ENCODE measurements around the gene OVOL1.
A peak's percentile ranks its signal among the peaks of the same experiment; 100 is the strongest.
"Not testable (repeated sequence)": the region's sequence is repeated elsewhere in the genome, so short reads cannot be mapped to it uniquely, and the experiment has no call there.

Gene OVOL1

GRCh38 chr11:65786786-65787636 lies at the start of gene OVOL1:
Gene OVOL1 (plus strand): TSS chr11:65787063. CDS start chr11:65787374, 311 bp downstream.
- DNase-seq, result peak; percentile 34 to 56

GRCh38 chr11:65739022-65739421 lies 47.8 kb upstream of the OVOL1 start:
- no peak for DNase-seq

GRCh38 chr11:65741185-65741584 lies 45.7 kb upstream of the OVOL1 start:
- DNase-seq, result no peak

- DNase-seq, result no peak
These were observed 44.5 kb upstream of the OVOL1 start for GRCh38 chr11:65742353-65742752.

- no peak for DNase-seq
These were observed 43.2 kb upstream of the OVOL1 start for GRCh38 chr11:65743681-65744025.

GRCh38 chr11:65744026-65744698 lies 42.7 kb upstream of the OVOL1 start:
- peak; percentile 5 to 39 for DNase-seq

- DNase-seq, result no peak
These were observed 42.2 kb upstream of the OVOL1 start for GRCh38 chr11:65744699-65745042.

- no peak for DNase-seq
These were observed 41.8 kb upstream of the OVOL1 start for GRCh38 chr11:65745049-65745448.

- DNase-seq, result not testable (repeated sequence)
These were observed 24.7 kb upstream of the OVOL1 start for GRCh38 chr11:65762169-65762568.

- not testable (repeated sequence) for DNase-seq
These were observed 24.0 kb upstream of the OVOL1 start for GRCh38 chr11:65762816-65763215.

- DNase-seq, result no peak
These were observed 22.4 kb upstream of the OVOL1 start for GRCh38 chr11:65764434-65764833.

GRCh38 chr11:65766535-65766934 lies 20.3 kb upstream of the OVOL1 start:
- no peak for DNase-seq

GRCh38 chr11:65767406-65767805 lies 19.5 kb upstream of the OVOL1 start:
- no peak for DNase-seq

GRCh38 chr11:65767806-65768205 lies 19.1 kb upstream of the OVOL1 start:
- DNase-seq, result not testable (repeated sequence)

GRCh38 chr11:65770951-65771567 lies 15.8 kb upstream of the OVOL1 start:
- DNase-seq, result no peak

GRCh38 chr11:65771589-65772112 lies 15.2 kb upstream of the OVOL1 start:
- no peak for DNase-seq

GRCh38 chr11:65773784-65774411 lies 13.0 kb upstream of the OVOL1 start:
- no peak for DNase-seq

GRCh38 chr11:65774525-65775306 lies 12.1 kb upstream of the OVOL1 start:
- no peak for DNase-seq

- DNase-seq, result peak in 1 of 2 donors; percentile 65
These were observed 10.7 kb upstream of the OVOL1 start for GRCh38 chr11:65776196-65776595.

- no peak for DNase-seq
These were observed 10.1 kb upstream of the OVOL1 start for GRCh38 chr11:65776710-65777141.

- DNase-seq, result no peak
These were observed 9.6 kb upstream of the OVOL1 start for GRCh38 chr11:65777241-65777640.

GRCh38 chr11:65777821-65778361 lies 9.0 kb upstream of the OVOL1 start:
- DNase-seq, result no peak
